ENCODE measurements around the gene CTSC. TPM values are rescaled to one million over a fixed set of nuclear protein-coding genes. Genes with fewer than 3 reads are reported as not detected.

CTSC gene
- total and polyA plus RNA-seq, 9 of the 15 experiments (the other 6 are each of a cell fraction or from before 2014, with no cell fraction given), result 113 to 403 (median 187) TPM

DNA sequence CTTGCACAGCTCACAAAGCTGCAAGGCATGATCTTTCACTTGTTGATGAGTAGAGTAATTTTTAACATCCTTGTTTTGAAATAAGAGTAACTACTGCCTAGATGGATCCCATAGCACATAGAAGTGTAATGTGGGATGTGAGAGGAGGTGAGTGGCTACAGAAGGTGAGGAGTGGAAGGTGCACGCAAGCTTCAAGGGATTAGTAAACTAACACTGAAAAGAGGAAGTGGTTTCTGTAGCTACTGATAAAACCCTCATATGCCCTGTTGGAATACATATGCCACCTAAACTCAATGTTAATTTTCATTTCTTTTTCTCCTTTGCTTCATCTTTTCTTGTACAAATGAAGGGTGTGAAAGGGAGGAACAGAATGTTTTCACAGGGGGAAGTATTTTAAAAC is 22.0 kb upstream of the CTSC start:
- ChIA-PET POLR2A (interaction anchor here (0.8 to 1.2 kb wide), 5 partner anchors 9 to 69 kb away, joined by 3 to 6 read pairs (median 4); partner anchors contain the start of gene CTSC), CTCF (ENCODE audit: low intra/inter-chr PET ratio) (no interaction called here)
- intact Hi-C loops (cut with micrococcal nuclease), result loop anchor here (5.0 kb wide), 1 partner anchor 63 kb away; no protein-coding TSS in a partner anchor
- H3K4me1 ChIP-seq (replicated peaks in 1 of 2; ENCODE audit: control insufficient read depth in 2 of 2, insufficient read depth in 2 of 2, low read length in 2 of 2), result peaks cover 0 to 16% of the 10 kb centered on the region in 2 experiments; a peak in 3 of 5 replicates
- peak overlapping the region; percentile 73 for H3K4me2 ChIP-seq (ENCODE audit: insufficient read depth, low read length)
- H2AFZ ChIP-seq (ENCODE audit: low read depth, low read length), result peak overlapping the region; percentile 49
- ATAC-seq (peak; percentile 81), DNase-seq (ENCODE audit: extremely low read depth in 1 of 4, low spot score in 3 of 4) (peak in 2 of 4 experiments; percentile 29 to 65), FAIRE-seq (peak; percentile 70)
- peak overlapping the region in 1 of 2 experiments; percentile 29; a peak in 2 of 4 replicates for H3K9ac ChIP-seq (ENCODE audit: insufficient read depth in 1 of 2, low read depth in 2 of 2, low read length in 2 of 2)
- no peak overlapping the region for H3K4me3 ChIP-seq
- no peaks in the 10 kb centered on the region for H3K27me3 ChIP-seq (ENCODE audit: control insufficient read depth in 2 of 2, insufficient read depth in 2 of 2, low read length in 2 of 2)
- no peaks in the 10 kb centered on the region; the same call in 2 of the 3 replicates for H3K36me3 ChIP-seq (ENCODE audit: control insufficient read depth, insufficient read depth, low read length)
- BruUV-seq (replicated peaks), result no TSS peak
- no peaks in the 10 kb centered on the region for H3K9me1 ChIP-seq (ENCODE audit: control insufficient read depth, insufficient read depth, low read length)
- no peaks in the 10 kb centered on the region for H3K9me3 ChIP-seq (replicated peaks; ENCODE audit: control insufficient read depth, insufficient read depth, low read depth, low read length)
- no peaks in the 10 kb centered on the region for H4K20me1 ChIP-seq (replicated peaks; ENCODE audit: control insufficient read depth, insufficient read depth, low read length)
- H3K79me2 ChIP-seq (ENCODE audit: control insufficient read depth, insufficient read depth, low read length), result no peaks in the 10 kb centered on the region
- WGBS (ENCODE audit: insufficient coverage, low coverage, missing lambda C conversion rate), result 0% methylated on average over 1 of the region's 1 CpG
- in situ Hi-C loops (cut with MboI), result no loop called here
- peak overlapping the region; percentile 43 for H3K27ac ChIP-seq (ENCODE audit: extremely low read depth, low read depth, low read length)
- TF ChIP-seq E2F6 (IDR thresholded peaks at IDR 0.05; ENCODE audit: borderline replicate concordance in 1 of 2, extremely low read depth in 1 of 2, insufficient read depth in 1 of 2, insufficient read length in 1 of 2, low read depth in 1 of 2, low read length in 1 of 2, poor library complexity in 1 of 2, severe bottlenecking in 1 of 2) (no peak), ZNF277 (CRISPR knock-in tag; IDR thresholded peaks at IDR 0.05; ENCODE audit: borderline replicate concordance) (no peak), ELF2 (CRISPR knock-in tag; IDR thresholded peaks at IDR 0.05) (no peak), ZNF592 (IDR thresholded peaks at IDR 0.05) (peak; percentile 71), ZNF551 (CRISPR knock-in tag; IDR thresholded peaks at IDR 0.05) (no peak), TCF7L2 (IDR thresholded peaks at IDR 0.05; ENCODE audit: low read depth, low read length) (no peak), MBD1 (CRISPR knock-in tag; IDR thresholded peaks at IDR 0.05) (no peak), ZNF436 (CRISPR knock-in tag; IDR thresholded peaks at IDR 0.05) (no peak), NFXL1 (CRISPR knock-in tag; IDR thresholded peaks at IDR 0.05) (no peak), TAF7 (tag; IDR thresholded peaks at IDR 0.05) (no peak), XRCC4 (IDR thresholded peaks at IDR 0.05; ENCODE audit: extremely low read depth, insufficient read depth, insufficient read length) (no peak), EGR1 (conservative IDR thresholded peaks at IDR 0.05) (no peak)

Data from K562 (cell line).